Measurements from ENCODE around the gene ZNF26.

ZNF26 gene

DNA sequence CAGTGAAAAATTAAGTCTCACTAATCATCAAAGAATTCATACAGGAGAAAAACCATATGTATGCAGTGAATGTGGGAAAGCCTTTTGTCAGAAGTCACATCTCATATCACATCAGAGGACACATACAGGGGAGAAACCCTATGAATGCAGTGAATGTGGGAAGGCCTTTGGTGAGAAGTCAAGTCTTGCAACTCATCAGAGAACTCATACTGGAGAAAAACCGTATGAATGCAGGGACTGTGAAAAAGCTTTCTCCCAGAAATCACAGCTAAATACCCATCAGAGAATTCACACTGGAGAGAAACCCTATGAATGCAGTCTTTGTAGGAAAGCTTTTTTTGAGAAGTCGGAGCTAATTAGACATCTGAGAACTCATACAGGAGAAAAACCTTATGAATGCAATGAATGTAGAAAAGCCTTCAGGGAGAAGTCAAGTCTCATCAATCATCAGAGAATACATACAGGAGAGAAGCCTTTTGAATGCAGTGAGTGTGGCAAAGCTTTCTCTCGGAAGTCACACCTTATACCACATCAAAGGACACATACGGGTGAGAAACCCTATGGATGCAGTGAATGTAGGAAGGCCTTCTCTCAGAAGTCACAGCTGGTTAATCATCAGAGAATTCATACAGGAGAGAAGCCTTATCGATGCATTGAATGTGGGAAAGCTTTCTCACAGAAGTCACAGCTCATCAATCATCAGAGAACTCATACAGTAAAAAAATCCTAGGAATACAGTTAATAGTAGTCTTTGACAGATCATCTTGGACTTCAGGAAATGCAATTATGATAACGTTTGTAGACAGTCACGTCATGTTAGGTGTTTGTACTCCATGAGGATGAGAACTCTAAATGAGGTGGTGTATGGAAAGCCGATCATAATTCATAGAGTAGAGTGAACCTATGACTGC is 72.3 kb downstream of the ZNF26 start:
- Histone ChIP-seq H3K36me3 (ENCODE audit: control insufficient read depth, insufficient read depth, low read length) (peaks cover 44% of the 10 kb centered on the region), H3K4me3 (ENCODE audit: low read depth, low read length) (no peak overlapping the region)

DNA sequence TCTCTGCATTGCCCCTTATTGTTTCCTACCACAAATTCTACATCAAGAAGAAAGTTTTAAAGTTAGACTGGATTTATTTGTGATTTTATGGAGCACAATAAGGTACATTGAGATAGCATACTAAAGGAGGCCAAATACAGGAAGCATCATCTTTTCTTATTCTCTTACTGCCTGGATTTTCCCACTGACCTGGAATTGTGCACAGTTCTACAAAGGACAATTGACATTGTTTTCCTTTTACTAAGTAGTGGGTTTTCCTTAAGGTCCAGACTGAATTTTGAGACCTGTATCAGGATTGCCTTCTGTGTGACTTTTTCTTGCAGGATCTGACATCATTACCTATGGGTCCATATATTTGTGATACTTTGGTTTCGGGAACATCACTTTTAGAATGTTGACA is 75.8 kb downstream of the ZNF26 start:
- Histone ChIP-seq H3K36me3 (ENCODE audit: control insufficient read depth, insufficient read depth, low read length) (peaks cover 31% of the 10 kb centered on the region), H3K4me2 (ENCODE audit: low read length) (no peak overlapping the region), H3K27me3 (ENCODE audit: control insufficient read depth, insufficient read depth, low read length) (no peaks in the 10 kb centered on the region), H3K9ac (no peak overlapping the region), H3K27ac (no peak overlapping the region), H3K9me3 (ENCODE audit: control insufficient read depth, low read length) (peaks cover 43% of the 10 kb centered on the region), H2AFZ (no peak overlapping the region), H3K4me3 (ENCODE audit: low read depth, low read length) (no peak overlapping the region), H3K79me2 (no peaks in the 10 kb centered on the region), H3K4me1 (no peaks in the 10 kb centered on the region)
- TF ChIP-seq, protein P1, sequence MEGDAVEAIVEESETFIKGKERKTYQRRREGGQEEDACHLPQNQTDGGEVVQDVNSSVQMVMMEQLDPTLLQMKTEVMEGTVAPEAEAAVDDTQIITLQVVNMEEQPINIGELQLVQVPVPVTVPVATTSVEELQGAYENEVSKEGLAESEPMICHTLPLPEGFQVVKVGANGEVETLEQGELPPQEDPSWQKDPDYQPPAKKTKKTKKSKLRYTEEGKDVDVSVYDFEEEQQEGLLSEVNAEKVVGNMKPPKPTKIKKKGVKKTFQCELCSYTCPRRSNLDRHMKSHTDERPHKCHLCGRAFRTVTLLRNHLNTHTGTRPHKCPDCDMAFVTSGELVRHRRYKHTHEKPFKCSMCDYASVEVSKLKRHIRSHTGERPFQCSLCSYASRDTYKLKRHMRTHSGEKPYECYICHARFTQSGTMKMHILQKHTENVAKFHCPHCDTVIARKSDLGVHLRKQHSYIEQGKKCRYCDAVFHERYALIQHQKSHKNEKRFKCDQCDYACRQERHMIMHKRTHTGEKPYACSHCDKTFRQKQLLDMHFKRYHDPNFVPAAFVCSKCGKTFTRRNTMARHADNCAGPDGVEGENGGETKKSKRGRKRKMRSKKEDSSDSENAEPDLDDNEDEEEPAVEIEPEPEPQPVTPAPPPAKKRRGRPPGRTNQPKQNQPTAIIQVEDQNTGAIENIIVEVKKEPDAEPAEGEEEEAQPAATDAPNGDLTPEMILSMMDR (IDR thresholded peaks at IDR 0.05) = no peak

More for the DNA sequence above, 72.3 kb downstream of the ZNF26 start:
- Histone ChIP-seq H3K79me2 (no peaks in the 10 kb centered on the region), H3K9me3 (ENCODE audit: control insufficient read depth, low read length) (peaks cover 51% of the 10 kb centered on the region), H2AFZ (no peak overlapping the region), H3K4me1 (no peaks in the 10 kb centered on the region), H3K27me3 (ENCODE audit: control insufficient read depth, insufficient read depth, low read length) (no peaks in the 10 kb centered on the region), H3K9ac (no peak overlapping the region), H3K4me2 (ENCODE audit: low read length) (no peak overlapping the region), H3K27ac (no peak overlapping the region)
- TF ChIP-seq, protein P1 (IDR thresholded peaks at IDR 0.05) = no peak

DNA sequence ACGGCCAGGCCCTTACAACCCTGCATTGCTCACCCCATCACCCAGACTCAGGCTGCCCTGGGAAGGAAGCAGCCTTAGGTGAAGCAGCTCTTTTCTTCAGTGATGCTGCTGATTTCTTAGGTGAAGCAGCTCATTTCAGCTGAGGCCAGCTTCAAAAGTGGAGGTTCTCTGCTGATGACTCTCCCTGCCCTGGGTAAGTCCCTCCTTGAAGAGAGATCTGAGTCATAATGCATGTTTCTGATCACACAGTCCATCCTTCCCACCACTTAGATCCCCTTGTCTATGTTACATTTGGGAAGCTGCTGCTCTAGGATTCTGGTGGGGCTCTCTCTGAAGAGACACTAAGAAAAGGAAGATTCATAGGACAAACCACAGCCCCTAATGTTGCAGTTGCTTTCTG is 77.4 kb downstream of the ZNF26 start:
- Histone ChIP-seq H3K4me2 (ENCODE audit: low read length) (no peak overlapping the region), H3K36me3 (ENCODE audit: control insufficient read depth, insufficient read depth, low read length) (peaks cover 21% of the 10 kb centered on the region), H3K4me3 (ENCODE audit: low read depth, low read length) (no peak overlapping the region), H3K79me2 (no peaks in the 10 kb centered on the region), H2AFZ (no peak overlapping the region), H3K27me3 (ENCODE audit: control insufficient read depth, insufficient read depth, low read length) (no peaks in the 10 kb centered on the region), H3K4me1 (no peaks in the 10 kb centered on the region), H3K9me3 (ENCODE audit: control insufficient read depth, low read length) (peaks cover 30% of the 10 kb centered on the region), H3K9ac (no peak overlapping the region), H3K27ac (no peak overlapping the region)
- TF ChIP-seq, protein P1 (IDR thresholded peaks at IDR 0.05) = no peak

DNA sequence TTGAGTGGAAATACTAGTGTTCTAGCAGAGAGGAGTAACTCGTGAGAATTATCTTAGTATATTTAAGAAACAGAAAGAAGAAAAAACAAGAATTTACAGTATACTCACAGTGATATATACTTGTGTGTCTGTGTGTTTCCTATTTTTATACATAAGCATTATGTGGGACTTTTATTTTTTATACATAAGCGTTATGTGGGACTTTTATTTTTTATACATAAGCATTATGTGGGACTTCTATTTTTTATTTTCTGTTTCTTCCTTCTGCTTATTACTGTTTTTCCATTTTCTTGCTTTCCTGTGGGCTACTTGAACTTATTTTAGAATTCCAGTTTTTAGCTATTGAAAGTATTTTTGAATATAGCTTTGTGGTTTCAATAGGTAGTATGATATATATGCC is 87.7 kb downstream of the ZNF26 start:
- H3K27me3 ChIP-seq (ENCODE audit: control insufficient read depth, insufficient read depth, low read length) = no peaks in the 10 kb centered on the region
- H3K4me2 ChIP-seq (ENCODE audit: low read length) = no peak overlapping the region
- TF ChIP-seq, protein P1 (IDR thresholded peaks at IDR 0.05) = no peak
- no peaks in the 10 kb centered on the region for H3K36me3 ChIP-seq (ENCODE audit: control insufficient read depth, insufficient read depth, low read length)
- H3K4me3 ChIP-seq (ENCODE audit: low read depth, low read length) = no peak overlapping the region
- no peak overlapping the region for H3K27ac ChIP-seq
- H3K9me3 ChIP-seq (ENCODE audit: control insufficient read depth, low read length) = no peaks in the 10 kb centered on the region
- no peak overlapping the region for H2AFZ ChIP-seq
- no peaks in the 10 kb centered on the region for H3K4me1 ChIP-seq
- H3K79me2 ChIP-seq = no peaks in the 10 kb centered on the region
- H3K9ac ChIP-seq = no peak overlapping the region
